Activated T-cell treated with anti-CD3 and anti-CD28 coated beads, Interleukin-2, amount 50 U/mL, for 1 hour (primary cell): Measurements from ENCODE around the gene FBXO3.
"Not testable (repeated sequence)": the region's sequence is repeated elsewhere in the genome, so short reads cannot be mapped to it uniquely, and the experiment has no call there.

Source experiments
- DNase-seq: peaks from one replicate; pipeline ENCODE4 v3.0.0-alpha.2; 2020

Gene FBXO3, protein sequence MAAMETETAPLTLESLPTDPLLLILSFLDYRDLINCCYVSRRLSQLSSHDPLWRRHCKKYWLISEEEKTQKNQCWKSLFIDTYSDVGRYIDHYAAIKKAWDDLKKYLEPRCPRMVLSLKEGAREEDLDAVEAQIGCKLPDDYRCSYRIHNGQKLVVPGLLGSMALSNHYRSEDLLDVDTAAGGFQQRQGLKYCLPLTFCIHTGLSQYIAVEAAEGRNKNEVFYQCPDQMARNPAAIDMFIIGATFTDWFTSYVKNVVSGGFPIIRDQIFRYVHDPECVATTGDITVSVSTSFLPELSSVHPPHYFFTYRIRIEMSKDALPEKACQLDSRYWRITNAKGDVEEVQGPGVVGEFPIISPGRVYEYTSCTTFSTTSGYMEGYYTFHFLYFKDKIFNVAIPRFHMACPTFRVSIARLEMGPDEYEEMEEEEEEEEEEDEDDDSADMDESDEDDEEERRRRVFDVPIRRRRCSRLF

DNA sequence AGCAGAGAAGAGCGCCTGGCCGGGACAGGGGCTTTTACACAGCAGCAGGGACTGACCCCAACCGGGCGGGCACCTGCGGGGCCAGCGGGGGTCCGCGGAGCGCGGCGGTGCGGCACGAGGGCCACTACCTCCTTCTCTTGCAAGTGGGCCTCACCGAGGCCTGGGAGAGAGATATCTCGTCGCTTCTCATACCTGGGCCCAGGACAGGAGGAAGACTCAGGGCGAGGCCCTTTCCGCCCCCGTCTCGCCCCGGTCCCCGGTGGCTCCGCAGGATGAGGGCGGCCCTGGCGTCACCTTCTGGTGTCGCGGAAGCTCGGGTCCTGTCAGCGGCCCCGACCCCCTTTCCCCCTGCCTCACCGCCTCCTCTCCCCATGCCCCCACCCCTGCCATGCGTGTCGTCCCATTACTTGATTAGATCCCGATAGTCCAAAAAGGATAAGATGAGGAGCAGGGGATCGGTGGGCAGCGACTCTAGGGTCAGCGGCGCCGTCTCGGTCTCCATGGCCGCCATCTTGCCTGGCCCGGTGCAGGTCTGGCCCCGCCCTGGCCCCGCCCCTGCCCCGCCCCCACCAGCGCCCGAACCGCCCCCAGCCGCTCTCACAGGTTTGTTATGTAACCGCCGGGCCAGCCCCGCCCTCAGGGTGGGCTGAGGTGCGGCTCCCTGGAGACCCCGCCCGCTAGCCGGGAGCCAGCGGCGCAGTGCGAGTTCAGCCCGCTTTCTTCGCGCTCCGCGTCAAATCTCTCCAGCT, at the start of gene FBXO3:
FBXO3 (minus strand) TSS at position 534 of the 749 bp plus-strand sequence; CDS start at position 511, 23 bp downstream.
- DNase-seq, result peak; percentile 91

DNA sequence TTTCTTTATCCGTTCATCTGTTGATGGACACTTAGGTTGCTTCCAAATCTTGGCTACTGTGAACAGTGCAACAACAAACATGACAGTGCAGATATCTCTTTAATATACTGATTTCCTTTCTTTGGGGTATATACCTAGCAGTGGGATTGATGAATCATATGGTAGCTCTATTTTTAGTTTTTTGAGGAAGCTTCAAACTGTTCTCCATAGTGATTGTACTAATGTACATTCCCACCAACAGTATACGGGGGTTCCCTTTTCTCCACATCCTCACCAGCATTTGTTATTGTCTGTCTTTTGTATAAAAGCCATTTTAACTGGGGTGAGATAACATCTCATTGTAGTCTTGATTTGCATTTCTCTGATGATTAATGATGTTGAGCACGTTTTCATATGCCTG, 48.7 kb upstream of the FBXO3 start:
- DNase-seq, result not testable (repeated sequence)

DNA sequence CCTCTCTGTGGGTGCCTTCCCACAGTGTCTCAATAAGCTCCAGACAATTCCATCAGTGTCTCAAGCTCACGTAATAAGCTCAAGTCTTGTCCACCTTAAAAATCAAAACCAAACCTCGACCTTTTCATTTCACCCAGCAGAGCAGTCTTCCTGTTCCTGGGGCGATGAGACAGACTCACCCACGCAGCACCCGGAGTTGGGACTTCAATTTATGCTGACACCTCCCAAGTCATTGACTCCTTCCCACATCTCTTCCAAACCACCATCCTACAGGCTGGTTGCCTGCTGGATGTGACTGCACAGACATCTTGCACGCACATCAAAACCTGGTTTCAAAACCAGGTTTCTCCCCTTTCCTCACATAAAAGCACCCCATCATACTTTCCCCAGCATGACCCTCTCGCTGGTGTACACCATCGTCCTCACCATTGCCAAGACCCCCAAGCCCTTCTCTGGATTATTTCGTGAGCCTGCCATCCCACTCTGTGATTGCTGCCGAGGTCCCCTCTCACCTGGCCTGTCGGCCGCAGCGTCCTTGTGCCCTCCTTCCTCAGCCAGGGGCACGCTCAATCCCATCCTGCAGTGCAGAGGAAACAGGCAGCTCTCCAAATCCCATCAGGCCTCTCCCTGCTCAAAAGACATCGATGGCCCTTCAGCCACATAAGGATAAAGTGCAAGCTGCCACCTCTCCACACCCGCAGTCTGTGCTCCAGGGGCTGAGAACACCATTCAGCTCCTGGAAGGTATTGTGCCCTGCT, 45.1 kb upstream of the FBXO3 start:
- no peak for DNase-seq

DNA sequence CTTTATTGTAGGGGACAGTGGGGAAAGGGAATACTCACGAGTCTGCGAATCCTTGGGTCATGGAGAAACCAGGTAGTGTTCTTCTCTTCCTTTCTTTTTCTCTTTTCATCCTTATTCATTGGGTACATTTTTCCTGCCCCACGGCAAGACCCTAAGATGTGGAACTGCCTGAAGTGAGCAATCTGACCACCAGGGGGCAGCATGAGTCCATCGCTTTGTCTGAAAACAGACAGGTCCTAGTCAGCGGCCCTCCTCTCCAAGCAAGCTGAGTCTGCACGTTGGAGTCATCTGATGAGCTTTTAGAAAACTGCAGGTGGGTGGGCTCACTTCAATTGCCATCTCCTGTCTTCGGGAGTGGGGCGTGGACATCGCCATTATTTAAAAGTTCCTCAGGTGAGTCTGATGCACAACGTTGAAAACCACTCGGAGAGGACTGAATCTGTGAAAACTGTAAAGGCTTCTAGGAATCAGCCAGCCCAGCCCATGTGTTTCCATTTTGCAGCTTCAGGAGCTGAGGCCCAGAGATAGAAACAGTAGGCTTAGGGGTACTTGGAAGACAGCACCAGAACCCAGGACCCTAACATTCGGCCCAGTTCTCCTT, 34.0 kb upstream of the FBXO3 start:
- DNase-seq, result peak; percentile 88

DNA sequence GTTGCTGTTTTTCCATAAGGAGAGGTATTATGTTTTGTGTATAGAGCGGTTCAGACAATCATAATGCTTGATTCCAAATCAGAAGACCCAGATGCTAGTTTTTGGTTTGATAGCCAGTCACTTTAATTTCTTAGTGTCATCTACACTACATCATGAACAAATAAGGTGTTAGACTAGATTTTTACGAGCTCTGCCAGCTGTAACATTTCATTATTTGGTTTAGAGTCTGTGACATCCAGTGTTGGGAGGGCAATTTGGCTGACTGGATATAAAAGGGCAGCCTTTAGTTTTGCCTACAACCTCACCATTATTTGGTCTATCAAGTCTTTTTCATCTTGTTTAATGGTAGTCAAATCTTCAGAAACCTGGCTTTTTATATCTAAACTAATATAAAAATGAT, 30.2 kb upstream of the FBXO3 start:
- no peak for DNase-seq

DNA sequence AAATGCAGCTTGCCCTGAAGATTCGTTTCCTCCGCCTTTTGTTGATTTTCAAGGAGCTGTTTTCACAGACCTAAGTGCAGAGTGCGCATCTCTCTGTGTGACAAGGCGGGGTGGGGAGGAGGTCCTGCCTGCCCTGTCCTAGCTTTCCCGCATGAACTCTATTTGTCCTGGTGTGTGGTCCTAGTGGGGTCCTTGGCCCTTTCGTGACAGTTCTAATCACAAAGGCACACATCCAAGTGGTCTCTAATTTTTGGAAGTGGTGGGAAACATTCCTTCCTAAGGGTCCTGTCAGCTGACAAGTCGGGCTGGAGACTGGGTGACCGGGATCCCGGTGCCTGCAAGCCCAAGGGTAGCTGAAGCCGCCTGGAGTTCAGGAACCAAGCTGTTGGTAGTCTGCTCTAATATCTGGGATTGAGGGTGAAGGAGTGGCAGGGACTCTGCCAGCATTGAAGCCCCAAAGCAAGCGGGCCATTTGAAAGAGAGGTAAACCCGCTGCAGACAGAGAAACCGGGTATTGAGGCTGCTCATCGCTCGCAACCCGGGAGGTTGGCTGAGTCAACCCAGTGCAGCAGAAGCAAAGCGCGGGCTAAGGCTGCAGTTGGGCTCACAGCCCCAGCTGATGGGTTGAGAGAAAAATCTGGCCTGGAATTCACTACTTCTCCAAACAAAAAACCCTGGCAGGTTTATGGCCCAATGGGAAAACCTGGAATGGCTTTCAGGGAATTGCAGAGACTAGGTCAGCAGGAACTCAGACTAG, 28.1 kb upstream of the FBXO3 start:
- DNase-seq, result peak; percentile 31

DNA sequence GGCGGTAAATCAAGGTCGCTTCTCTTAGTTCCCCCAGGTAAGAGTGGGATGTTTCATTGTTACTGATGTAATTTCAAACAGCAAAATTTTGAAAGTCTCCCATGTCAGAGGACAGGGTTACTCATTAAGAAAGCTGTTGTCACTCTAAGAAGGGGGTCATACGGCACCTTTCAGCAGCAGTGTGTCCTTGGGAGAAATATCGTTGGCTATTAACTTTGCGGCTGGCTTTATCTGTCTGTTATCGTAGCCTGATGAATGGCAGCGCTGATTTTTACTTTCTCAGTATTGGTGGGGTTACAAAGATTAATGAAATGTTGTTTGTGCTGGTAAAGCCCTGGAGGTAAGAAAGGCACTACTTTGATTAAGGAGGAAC, 27.5 kb upstream of the FBXO3 start:
- DNase-seq, result no peak

DNA sequence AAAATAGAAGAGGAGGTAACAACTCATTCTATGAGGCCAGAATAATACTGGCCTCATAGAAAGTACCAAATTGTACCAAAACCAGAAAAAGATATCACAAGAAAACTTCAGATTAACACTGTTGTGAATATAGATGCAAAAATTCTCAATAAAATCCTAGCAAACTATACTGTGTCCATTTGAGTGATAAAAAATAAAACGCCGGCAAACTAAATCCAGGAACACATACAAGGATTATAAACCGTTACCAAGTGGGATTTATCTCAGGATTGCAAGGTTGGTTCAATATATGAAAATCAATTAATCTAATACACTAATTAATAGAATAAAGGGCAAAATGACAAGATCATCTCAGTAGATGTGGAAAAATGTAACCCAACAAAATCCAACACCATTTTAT, 23.6 kb upstream of the FBXO3 start:
- no peak for DNase-seq

DNA sequence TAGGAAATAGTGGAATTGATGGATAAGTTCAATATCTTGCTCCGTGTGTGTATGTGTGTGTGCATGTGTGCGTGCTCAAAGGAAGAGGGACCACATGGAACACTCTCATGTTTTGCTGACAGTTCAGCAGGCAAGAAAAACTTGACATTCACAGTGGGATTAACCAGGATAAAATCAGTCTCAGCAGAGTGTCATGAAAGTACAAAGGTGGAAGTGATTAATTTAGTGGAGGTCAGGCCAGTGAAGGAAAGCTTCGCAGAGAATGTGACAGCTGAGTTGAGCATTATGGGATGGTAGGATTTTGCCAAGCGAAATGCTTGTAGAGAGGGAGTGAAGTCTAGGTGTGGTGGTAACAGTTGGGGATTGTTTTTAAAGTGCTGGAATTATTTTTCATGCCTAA, 15.7 kb upstream of the FBXO3 start:
- DNase-seq, result no peak

DNA sequence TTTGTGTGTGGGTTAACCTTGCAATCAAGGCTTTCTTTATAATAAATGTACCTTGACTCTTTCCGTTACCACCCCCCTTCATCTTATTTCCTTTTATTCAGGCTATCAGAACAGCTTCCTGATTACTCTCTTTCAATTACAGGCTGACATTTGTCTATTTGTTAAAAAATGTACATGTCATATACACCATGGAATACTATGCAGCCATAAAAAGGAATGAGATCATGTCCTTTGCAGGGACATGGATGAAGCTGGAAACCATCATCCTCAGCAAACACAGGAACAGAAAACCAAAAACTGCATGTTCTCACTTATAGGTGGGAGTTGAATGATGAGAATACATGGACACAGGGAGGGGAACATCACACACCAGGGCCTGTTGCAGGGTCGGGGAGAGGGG, 13.8 kb upstream of the FBXO3 start:
- DNase-seq, result not testable (repeated sequence)

DNA sequence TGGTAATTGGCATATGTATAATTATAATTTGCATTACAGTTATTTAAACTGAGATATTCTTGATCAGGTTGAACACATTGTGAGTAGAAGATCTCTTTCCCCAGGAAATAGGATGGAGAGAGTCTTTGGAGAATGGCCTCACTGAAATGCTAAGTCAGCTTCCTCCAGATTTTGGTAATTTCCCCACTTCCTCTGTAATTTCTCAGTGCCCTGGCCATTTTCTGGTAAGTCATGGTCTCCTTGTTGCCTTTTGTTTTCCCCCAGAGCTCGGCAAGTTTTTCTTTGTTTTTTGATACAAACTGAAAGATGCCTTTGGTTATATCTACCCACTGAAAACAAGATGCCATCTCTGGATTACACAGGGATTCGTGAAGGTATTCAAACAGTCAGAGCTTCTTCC, 12.8 kb upstream of the FBXO3 start:
- no peak for DNase-seq

DNA sequence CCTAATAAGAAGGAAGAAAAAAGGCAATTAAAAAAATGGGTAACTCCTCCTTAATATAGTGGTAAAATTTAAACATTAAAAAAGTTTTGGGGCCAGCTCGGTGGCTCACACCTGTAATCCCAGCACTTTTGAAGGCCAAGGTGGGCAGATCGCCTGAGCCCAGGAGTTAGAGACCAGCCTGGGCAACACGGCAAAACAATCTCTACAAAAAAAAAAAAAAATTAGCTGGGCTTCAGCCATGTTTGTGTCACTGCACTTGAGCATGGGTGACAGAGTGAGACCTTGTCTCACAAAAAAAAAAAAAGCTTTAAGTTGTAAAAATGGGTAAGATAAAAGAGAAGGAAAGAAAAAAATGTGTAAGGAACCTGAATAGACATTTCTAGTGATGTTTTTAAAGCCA, 11.3 kb upstream of the FBXO3 start:
- DNase-seq, result no peak

DNA sequence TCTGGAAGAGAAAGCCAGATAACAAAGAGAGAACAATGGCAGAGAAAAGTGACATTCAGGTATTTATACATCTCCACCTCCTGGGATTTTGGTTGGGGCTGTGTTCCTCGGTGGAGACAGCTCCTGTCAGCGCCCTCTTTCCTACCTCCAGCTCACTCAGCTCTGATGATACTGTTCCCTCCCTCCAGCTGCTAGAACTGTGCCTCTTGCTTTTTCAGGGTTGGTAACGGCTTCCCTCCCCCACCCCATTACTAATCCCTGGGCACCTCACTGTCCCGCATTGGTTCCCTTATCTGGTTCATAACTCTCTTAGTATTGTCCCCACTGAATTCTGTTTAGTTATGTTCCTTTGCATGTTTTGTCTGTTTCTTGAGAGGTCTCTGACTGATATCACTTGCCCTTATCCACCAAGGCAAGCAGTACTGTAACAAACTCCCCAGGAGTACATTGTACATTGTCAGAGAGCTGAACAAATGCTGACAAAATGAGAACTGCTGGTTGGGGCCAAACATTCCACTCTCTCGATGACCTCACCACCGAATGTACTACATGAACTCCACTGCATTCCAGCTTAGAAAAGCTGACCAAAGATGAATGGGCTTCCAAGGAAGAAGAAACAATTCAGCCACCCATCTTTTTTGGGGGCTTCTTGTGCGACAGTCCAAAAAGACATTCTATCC, 5.7 kb upstream of the FBXO3 start:
- DNase-seq, result no peak

DNA sequence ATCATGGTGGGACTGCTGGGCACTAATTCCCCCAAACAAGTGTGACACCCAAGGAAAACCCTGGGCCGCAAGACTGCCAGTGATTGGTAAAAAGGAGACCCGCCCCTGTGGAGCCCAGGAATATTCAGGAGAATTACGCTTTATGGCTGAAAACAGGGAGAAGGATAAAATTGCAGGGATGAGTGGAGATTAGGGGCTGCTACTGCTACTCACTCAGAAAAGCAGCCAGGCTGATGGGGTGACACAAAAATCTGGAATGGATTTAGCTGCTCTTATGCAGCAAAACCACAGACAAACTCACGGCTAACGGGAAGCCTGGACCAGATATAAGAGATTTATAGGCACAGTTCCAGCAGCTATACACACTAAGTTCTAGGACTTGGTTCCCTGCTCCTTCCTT, 4.4 kb upstream of the FBXO3 start:
- no peak for DNase-seq

DNA sequence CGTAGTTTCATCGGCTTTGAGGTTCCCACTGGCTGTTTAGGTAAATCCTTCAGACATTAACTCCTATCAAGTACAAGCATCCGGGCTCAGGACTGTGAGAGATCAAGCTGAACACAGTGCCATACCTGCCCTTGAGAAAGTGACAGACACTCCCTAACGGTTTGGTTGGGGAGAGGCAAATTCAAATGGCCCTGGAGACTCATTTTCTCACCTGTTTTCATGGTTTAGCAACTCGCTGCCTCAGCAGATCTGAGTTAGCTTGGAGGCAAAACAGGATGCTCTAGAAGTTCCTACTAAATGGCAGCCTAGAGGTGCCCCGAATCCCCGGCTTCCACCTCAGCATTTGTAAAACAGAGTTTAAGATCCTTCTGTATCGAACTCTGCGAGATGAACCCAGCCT, 3.6 kb upstream of the FBXO3 start:
- DNase-seq, result no peak

DNA sequence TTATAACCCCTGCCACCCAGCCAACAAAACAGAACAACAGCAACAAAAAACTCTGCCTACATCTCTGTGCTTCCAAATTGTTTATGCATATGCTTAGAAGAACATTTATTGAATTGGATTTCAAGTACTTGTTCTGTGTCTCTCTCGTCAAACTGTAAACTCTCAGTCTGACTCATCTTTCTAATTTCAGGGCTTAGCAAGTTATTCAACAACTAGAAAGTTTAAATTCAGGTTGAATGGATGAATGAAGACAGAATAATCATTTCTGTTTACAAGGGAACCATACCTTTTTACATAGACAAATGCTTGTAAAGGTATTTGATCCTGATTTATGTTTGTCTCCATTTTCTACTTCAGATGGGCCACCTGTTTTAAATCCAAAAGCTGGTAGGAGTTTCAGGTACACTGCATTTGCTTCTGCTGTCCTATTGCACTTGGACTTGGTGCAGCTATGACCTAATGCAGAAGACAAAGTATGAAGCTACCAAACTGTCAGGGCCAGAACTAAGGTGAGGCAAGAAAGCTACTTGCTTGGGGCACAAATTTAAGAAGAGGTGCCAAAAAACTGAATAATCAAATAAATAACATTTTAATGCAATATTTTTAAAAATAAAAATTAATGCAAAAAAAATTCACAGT, 1.6 kb upstream of the FBXO3 start:
- no peak for DNase-seq

DNA sequence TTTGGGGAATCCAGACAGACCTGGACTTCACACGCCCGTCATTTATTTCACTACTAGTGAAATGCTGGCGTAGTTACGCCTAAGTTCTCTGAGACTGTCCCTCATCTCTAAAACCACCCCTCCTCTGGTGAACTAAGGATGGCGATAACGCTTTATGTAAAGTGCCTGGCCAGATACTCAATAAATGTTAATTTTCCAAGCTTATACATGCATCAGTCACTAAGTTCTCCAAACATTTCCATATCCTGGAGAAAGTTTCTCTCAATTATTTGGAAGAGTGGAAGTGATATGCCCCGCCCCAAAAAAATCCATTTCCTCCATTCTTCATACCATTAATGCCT, 1.1 kb upstream of the FBXO3 start:
- DNase-seq, result no peak

DNA sequence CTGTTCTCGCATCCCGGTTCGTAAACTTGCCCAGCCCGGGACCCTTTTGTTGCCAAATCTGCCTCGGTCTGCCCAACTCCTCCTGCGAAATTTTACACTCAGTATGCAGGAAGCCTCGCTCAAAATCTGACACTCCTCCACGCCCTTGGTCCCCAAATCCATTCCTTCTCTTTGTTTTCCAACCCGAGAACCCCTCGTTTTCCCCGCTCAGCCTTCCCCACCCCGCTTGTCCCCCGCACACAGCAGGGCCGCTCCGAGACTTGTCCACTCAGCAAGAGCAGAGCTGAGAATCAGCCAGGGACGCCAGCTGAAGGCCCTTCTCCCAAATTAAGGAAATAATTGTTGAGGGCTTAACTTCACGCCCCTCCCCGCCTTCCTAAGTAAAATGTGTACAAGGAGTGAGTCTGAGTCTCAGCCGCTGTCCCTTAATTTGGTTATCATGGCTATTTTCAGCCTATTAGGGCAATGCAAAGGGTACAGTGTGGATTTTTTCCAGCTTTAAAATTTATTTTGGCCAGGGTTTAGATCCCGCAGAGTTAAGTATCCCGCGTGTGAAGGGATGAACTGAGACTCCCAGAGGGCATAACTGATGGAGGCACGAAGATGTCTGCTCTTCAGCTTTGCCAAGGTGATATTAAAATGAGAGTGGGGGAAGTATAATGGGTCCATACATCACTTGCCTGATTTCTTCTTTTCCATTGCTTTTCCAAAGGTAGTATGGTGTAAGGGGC, 581 bp upstream of the FBXO3 start:
- no peak for DNase-seq

DNA sequence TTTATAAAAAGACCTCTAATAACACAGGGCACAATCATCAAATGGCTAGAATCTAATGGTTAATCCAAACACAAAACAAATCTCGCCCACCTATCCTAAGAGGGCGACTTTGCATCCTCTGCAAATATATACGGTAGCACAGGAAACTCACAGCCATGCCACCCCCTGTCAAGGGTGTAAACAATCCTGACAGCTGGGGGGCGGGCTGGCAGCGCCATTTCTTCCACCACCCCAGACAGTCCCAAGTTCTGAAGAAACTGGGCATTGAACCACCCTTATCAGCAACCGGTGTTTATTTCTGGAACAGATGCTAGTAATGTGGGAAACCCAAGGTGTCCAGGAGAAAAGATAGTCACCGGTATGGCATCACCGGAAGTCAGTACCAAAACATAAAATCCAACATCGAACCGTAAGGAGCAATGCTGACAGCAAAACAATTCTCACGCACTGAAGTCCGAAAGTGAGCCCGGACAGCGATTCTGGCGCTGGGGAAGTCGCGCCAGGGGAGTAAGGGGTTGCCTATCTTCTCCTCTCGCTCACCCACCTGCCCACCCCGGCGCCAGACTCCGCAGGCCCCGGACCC, 825 bp downstream of the FBXO3 start:
- peak; percentile 45 for DNase-seq

DNA sequence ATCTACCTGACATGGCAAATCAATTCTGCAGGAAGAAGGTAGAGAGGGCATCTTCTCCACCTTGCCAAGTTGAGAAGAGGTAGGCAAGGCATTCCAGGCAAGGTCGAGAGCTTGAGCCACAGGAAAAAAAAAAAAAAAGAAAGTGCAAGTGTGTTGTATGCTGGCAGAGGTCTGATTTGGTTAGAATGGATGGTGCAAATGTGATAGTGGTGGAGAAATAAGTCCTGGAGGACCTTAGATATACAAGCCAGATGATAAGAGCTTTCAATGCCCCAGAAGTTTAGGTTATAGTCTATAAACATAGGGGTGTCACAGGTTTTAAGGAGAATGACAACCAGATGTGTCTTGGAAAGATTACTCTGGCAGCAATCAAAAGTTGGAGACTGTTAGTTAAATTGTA, 1.4 kb downstream of the FBXO3 start:
- DNase-seq, result no peak
